PC-9 (cell line): ENCODE results near the gene POU2F3. TPM values are rescaled to one million over a fixed set of nuclear protein-coding genes. Genes with fewer than 3 reads are reported as not detected.

Experiments
- BruUV-seq: library from RNA; stranded (reverse); fragments of 400-500 nt; replicated peaks from 2 replicates; lab custom pipeline; 2021; lab: Mats Ljungman, UMichigan
- CTCF ChIA-PET: fragments of 300-600 bp; sonication (Branson Sonifier 250); formaldehyde crosslinking; loops from one replicate; lab custom pipeline; 2022; ENCODE audit warnings: antibody characterized with exemption; lab: Charles Lee
- POLR2A ChIA-PET: fragments of 300-600 bp; sonication (Branson Sonifier 250); formaldehyde crosslinking; loops from one replicate; lab custom pipeline; 2022; ENCODE audit warnings: antibody characterized with exemption; ENCODE audit not compliant: unreplicated experiment; lab: Charles Lee
- DNase-seq, 2 experiments: peaks; one replicate each; pipeline versions ENCODE4 v3.0.0 to v3.0.0-alpha.2; 2015 to 2022; ENCODE audit warnings: mixed read lengths in 1 of 2
- H2AFZ ChIP-seq: fragments of 200-600 bp; sonication (generic); 2 replicates; pipeline ENCODE4 v1.8.1; 2017; ENCODE audit warnings: antibody characterized with exemption
- H3F3A ChIP-seq: fragments of 200-600 bp; sonication (generic); 2 replicates; pipeline ENCODE4 v1.8.1; 2017; ENCODE audit warnings: antibody characterized with exemption, mild to moderate bottlenecking, low read depth; ENCODE audit not compliant: insufficient read depth
- H3K27ac ChIP-seq: fragments of 200-600 bp; sonication (generic); 2 replicates; pipeline ENCODE4 v1.6.1; 2016; ENCODE audit warnings: mixed run types
- H3K27me3 ChIP-seq: fragments of 200-600 bp; sonication (generic); 2 replicates; pipeline ENCODE4 v1.6.1; 2016; ENCODE audit warnings: low read depth, mixed run types; ENCODE audit not compliant: insufficient read depth
- H3K36me3 ChIP-seq: fragments of 200-600 bp; sonication (generic); 2 replicates; pipeline ENCODE4 v1.6.1; 2016; ENCODE audit warnings: low read depth, mixed run types
- H3K4me1 ChIP-seq: fragments of 200-600 bp; sonication (generic); replicated peaks from 2 replicates; pipeline ENCODE4 v1.6.1; 2016; ENCODE audit warnings: mixed run types; ENCODE audit not compliant: insufficient read depth
- H3K4me2 ChIP-seq: fragments of 200-600 bp; sonication (generic); 2 replicates; pipeline ENCODE4 v1.6.1; 2017; ENCODE audit warnings: mixed run types
- H3K4me3 ChIP-seq: fragments of 200-600 bp; sonication (generic); 2 replicates; pipeline ENCODE4 v1.6.1; 2016; ENCODE audit warnings: mixed run types
- H3K79me2 ChIP-seq: fragments of 200-600 bp; sonication (generic); 2 replicates; pipeline ENCODE4 v1.6.1; 2017; ENCODE audit warnings: low read depth, mixed run types
- H3K9me2 ChIP-seq: fragments of 200-600 bp; sonication (generic); 2 replicates; pipeline ENCODE4 v1.8.1; 2017; ENCODE audit warnings: mild to moderate bottlenecking; ENCODE audit not compliant: insufficient read depth
- H3K9me3 ChIP-seq: fragments of 200-600 bp; sonication (generic); 2 replicates; pipeline ENCODE4 v1.8.1; 2016; ENCODE audit warnings: low read depth; ENCODE audit not compliant: insufficient read depth
- H4K20me1 ChIP-seq: fragments of 200-600 bp; sonication (generic); 2 replicates; pipeline ENCODE4 v1.8.1; 2017; ENCODE audit not compliant: insufficient read depth
- EZH2 ChIP-seq: fragments of 200-600 bp; sonication (generic); IDR thresholded peaks from 2 replicates; pipeline ENCODE4 v1.8.0; 2017; ENCODE audit warnings: antibody characterized with exemption, low read depth
- intact Hi-C: fragments of 100-400 bp; cut with micrococcal nuclease; formaldehyde crosslinking; loops from one replicate; pipeline ENCODE4 v1.10.0; 2022; ENCODE audit not compliant: unreplicated experiment
- total RNA-seq: library from RNA; stranded (reverse); gene quantifications from 2 replicates; pipeline ENCODE4 v1.2.3, GENCODE V29; 2021
- TF ChIP-seq, protein P1 (sequence below): fragments of 200-600 bp; sonication (generic); conservative IDR thresholded peaks from 2 replicates; pipeline ENCODE4 v1.6.1; 2017; ENCODE audit warnings: mixed run types, antibody characterized with exemption, mild to moderate bottlenecking, moderate library complexity

POU2F3 gene
- total RNA-seq, 1 experiment from 2014 or later = 2.9 TPM

GRCh38 chr11:120358729-120359128 is 118.8 kb downstream of the POU2F3 start:
- Histone ChIP-seq H3K4me3 (no peak overlapping the region), H3F3A (no peaks in the 10 kb centered on the region), H3K9me2 (no peaks in the 10 kb centered on the region), H3K4me1 (no peaks in the 10 kb centered on the region), H3K27me3 (no peaks in the 10 kb centered on the region), H3K27ac (no peak overlapping the region), H3K79me2 (peaks cover 83% of the 10 kb centered on the region), H3K36me3 (no peaks in the 10 kb centered on the region), H2AFZ (no peak overlapping the region), H4K20me1 (0 out of 2 replicates have a peak, but pooled peaks cover 9% of the 10 kb centered on the region), H3K9me3 (no peaks in the 10 kb centered on the region), H3K4me2 (no peak overlapping the region)
- TF ChIP-seq, protein P1, sequence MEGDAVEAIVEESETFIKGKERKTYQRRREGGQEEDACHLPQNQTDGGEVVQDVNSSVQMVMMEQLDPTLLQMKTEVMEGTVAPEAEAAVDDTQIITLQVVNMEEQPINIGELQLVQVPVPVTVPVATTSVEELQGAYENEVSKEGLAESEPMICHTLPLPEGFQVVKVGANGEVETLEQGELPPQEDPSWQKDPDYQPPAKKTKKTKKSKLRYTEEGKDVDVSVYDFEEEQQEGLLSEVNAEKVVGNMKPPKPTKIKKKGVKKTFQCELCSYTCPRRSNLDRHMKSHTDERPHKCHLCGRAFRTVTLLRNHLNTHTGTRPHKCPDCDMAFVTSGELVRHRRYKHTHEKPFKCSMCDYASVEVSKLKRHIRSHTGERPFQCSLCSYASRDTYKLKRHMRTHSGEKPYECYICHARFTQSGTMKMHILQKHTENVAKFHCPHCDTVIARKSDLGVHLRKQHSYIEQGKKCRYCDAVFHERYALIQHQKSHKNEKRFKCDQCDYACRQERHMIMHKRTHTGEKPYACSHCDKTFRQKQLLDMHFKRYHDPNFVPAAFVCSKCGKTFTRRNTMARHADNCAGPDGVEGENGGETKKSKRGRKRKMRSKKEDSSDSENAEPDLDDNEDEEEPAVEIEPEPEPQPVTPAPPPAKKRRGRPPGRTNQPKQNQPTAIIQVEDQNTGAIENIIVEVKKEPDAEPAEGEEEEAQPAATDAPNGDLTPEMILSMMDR = no peak
- no peak for TF ChIP-seq EZH2
- intact Hi-C loops = no loop called here
- ChIA-PET CTCF (no interaction called here), POLR2A (no interaction called here)
- no peak for DNase-seq
- BruUV-seq = no TSS peak

- POLR2A ChIA-PET = no interaction called here
- TF ChIP-seq EZH2 = no peak
- TF ChIP-seq, protein P1 = no peak
- Histone ChIP-seq H3K4me2 (no peak overlapping the region), H3K4me3 (no peak overlapping the region), H4K20me1 (peaks cover 15% of the 10 kb centered on the region; the same call in 1 of the 2 replicates), H3K36me3 (no peaks in the 10 kb centered on the region), H3K4me1 (no peaks in the 10 kb centered on the region), H2AFZ (no peak overlapping the region), H3K27me3 (no peaks in the 10 kb centered on the region), H3K9me2 (no peaks in the 10 kb centered on the region), H3F3A (no peaks in the 10 kb centered on the region), H3K27ac (no peak overlapping the region), H3K9me3 (no peaks in the 10 kb centered on the region), H3K79me2 (peaks cover 76% of the 10 kb centered on the region)
- intact Hi-C loops = no loop called here
- CTCF ChIA-PET = no interaction called here
- DNase-seq = no peak
- no TSS peak for BruUV-seq
These were observed 123.5 kb downstream of the POU2F3 start for GRCh38 chr11:120363436-120363835.

- H3K36me3 ChIP-seq = no peaks in the 10 kb centered on the region
- H3K9me2 ChIP-seq = no peaks in the 10 kb centered on the region
- intact Hi-C loops = no loop called here
- no peaks in the 10 kb centered on the region for H3K27me3 ChIP-seq
- CTCF ChIA-PET = interaction anchor here (0.5 kb wide), 1 partner anchor 118 kb away, joined by 7 read pairs; no protein-coding TSS in a partner anchor
- H3K4me2 ChIP-seq = no peak overlapping the region
- no peak overlapping the region for H2AFZ ChIP-seq
- H3K79me2 ChIP-seq = peaks cover 64% of the 10 kb centered on the region
- no peaks in the 10 kb centered on the region for H3K9me3 ChIP-seq
- DNase-seq = no peak
- no peaks in the 10 kb centered on the region for H3K4me1 ChIP-seq
- H3K4me3 ChIP-seq = no peak overlapping the region
- peaks cover 21% of the 10 kb centered on the region; the same call in 1 of the 2 replicates for H4K20me1 ChIP-seq
- no peaks in the 10 kb centered on the region for H3F3A ChIP-seq
- H3K27ac ChIP-seq = no peak overlapping the region
- TF ChIP-seq, protein P1 = no peak
- TF ChIP-seq EZH2 = no peak
- POLR2A ChIA-PET = no interaction called here
- no TSS peak for BruUV-seq
These were observed 125.6 kb downstream of the POU2F3 start for GRCh38 chr11:120365512-120365911.

Other genes with a start within 250 kb of the POU2F3 start
- 208 and 293 TPM in 2 replicates for gene TRIM29, start 102.0 kb upstream of the POU2F3 start, total RNA-seq
- gene OAF, start 29.1 kb upstream of the POU2F3 start, total RNA-seq = 45.6 and 66.1 TPM in 2 replicates
- 6.0 and 7.7 TPM in 2 replicates for gene TLCD5, start 85.2 kb downstream of the POU2F3 start, total RNA-seq
- 61.5 and 76.5 TPM in 2 replicates for gene ARHGEF12, start 96.3 kb downstream of the POU2F3 start, total RNA-seq